DLD1 (cell line): ENCODE data around the gene FHIT.
"Not testable (repeated sequence)": the region's sequence is repeated elsewhere in the genome, so short reads cannot be mapped to it uniquely, and the experiment has no call there.

ENCODE experiments used
- in situ Hi-C: cut with HindIII; loops from 2 replicates; pipeline ENCODE4 v1.10.0; 2017; ENCODE audit warnings: low sequenced_read_pairs

The FHIT gene

GRCh38 chr3:61008153-61008997, 242.9 kb downstream of the FHIT start:
- in situ Hi-C loops, result no loop called here

GRCh38 chr3:61005591-61005990, 245.7 kb downstream of the FHIT start:
- in situ Hi-C loops, result no loop called here

DNA sequence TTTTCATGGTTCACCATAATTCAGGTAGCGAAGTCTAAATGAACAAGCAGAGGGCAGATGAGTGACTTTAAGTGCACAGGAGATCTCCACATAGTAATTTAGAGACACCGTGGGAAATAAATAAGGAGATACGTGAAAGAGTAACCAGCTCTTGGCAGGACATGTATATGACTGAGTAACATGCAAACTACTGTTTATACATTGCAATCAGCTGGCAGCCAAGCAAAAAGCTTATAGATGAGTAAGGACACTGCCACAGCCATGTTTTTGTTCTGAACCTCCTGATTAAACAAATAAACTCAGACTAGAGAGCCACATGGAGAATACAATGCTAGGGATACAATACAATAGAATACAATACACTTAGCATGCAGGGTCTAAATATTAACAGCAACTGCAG, 252.4 kb downstream of the FHIT start:
- in situ Hi-C loops, result no loop called here

- in situ Hi-C loops, result no loop called here
These were observed 258.9 kb downstream of the FHIT start for GRCh38 chr3:60992395-60992794.

- in situ Hi-C loops, result no loop called here
These were observed 260.9 kb downstream of the FHIT start for GRCh38 chr3:60990442-60990730.

DNA sequence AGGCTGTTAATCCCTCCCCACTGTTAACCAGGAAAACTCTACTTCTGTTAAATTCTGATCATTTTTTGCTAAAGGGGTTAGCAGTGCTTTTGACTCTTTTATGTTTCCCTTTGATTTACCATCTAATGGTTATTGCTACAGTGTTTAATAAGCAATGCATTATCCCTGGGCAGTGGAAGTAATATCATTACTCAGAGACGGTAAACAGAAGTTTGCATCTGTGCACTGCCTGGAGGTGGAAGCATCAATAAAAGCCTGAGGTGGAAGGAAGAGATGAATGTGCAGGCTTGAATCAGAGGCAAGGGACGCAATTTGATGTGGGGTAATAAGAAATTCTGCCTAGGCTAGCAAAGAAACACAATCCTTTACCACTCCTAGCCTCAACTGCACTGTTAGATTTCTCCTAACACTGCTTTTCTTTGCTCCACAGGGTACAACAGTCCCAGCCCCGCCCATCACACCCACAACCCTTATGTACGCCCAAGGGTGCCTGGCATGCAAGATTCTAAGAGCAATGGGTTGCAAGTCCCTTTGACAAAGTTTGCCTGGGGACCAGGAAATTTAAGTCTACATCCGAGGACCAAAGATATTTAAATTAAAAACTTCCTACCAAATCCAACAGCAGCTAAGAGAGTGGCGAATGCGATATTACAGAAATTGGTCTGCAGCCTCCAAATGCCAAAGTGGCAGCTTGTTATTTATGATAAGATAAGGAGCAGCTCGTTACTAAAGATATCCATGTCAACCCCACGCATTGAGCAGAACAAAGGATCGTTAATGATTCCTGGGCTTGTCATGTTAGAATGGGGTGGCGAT, 261.4 kb downstream of the FHIT start:
- in situ Hi-C loops, result no loop called here

DNA sequence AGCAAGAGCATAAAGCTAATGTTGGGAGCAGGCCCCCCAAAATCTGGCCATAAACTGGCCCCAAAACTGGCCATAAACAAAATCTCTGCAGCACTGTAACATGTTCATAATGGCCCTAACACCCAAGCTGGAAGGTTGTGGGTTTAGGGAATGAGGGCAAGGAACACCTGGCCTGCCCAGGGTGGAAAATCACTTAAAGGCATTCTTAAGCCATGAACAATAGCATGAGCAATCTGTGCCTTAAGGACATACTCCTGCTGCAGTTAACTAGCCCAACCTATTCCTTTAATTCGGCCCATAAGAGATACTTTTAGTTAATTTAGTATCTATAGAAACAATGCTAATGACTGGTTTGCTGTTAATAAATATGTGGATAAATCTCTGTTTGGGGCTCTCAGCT, 264.1 kb downstream of the FHIT start:
- in situ Hi-C loops, result not testable (repeated sequence)

- in situ Hi-C loops, result no loop called here
These were observed 264.7 kb downstream of the FHIT start for GRCh38 chr3:60986552-60986951.

DNA sequence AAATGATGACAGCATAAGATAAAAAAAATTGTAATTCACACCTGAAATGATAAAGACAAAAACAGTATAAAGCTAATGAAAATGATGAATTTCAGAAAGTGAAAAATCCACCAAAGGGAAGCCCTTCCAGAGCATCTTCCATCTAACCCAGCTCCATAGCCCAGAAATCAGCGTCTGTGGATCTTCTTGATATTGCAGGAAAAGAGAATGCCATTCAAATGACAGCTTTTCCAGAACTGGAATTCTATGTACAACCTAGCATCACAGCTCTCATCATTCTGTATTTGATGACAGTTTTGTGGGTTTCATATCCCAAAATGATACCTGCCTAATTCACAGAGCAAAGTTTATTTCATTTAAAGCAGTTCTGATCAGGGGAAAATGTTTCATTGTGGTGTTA, 267.3 kb downstream of the FHIT start:
- in situ Hi-C loops, result no loop called here

DNA sequence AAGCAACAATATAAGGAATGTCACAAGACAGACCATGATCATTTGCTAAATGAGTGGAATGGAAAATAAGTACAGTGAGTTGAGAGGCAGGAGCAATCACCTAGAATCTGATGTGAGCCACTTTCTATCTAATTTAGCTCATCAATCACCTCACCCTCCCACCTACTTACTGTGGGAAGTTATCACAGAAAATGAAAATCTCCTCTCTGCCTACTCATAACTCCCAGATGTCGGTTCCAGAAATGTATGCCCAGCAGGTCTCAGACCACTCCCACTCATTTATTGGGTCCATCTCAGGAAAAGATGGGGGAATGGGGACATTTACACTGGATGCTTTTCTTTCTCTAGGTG, 270.9 kb downstream of the FHIT start:
- in situ Hi-C loops, result no loop called here

DNA sequence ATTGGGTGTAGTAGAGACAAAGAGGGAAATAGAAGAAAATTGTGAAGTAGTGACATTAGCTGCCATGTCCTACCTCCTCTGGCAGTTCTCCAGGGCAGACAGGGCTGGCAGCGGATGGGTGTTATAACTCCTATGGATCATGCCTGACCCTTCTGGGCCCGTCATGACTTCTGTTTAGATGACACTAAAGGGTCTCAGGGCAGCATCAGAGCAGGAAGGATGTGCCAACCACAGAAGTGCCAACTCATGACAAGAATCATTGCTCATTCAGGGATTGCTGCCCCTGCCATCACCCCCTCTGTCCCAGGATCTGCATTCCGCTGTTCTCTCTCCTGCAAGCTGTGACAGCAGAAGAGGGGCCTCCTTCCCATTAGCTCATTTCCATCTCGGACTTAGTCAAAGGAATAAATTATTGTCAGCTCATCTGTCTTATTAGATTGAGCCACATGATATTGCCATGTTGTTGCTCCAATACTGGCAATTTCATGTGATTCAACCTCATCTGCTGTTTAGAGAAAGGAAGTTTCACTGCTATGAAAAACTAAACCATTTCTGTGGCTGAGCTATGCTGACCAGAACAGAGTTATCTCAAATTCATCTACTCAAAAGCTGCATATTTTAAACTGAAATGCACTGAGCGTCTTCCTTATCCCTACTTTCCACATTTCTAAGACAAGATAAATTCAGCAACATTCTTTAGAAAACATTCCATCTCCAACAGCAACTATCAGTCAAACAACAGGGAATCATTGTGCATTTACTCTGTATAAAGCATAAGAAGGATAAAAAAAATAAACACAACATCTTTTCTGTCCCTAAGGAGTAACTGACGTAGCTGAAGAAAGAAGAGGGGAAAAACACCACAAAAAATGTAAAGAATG, 271.6 kb downstream of the FHIT start:
- in situ Hi-C loops, result no loop called here

GRCh38 chr3:60973321-60973720, 277.9 kb downstream of the FHIT start:
- in situ Hi-C loops, result no loop called here

GRCh38 chr3:60972599-60972998, 278.7 kb downstream of the FHIT start:
- in situ Hi-C loops, result no loop called here

GRCh38 chr3:60970850-60971249, 280.4 kb downstream of the FHIT start:
- in situ Hi-C loops, result no loop called here

- in situ Hi-C loops, result no loop called here
These were observed 284.1 kb downstream of the FHIT start for GRCh38 chr3:60967141-60967540.

GRCh38 chr3:60957541-60957940, 293.7 kb downstream of the FHIT start:
- in situ Hi-C loops, result no loop called here

- in situ Hi-C loops, result no loop called here
These were observed 294.5 kb downstream of the FHIT start for GRCh38 chr3:60956729-60957128.

DNA sequence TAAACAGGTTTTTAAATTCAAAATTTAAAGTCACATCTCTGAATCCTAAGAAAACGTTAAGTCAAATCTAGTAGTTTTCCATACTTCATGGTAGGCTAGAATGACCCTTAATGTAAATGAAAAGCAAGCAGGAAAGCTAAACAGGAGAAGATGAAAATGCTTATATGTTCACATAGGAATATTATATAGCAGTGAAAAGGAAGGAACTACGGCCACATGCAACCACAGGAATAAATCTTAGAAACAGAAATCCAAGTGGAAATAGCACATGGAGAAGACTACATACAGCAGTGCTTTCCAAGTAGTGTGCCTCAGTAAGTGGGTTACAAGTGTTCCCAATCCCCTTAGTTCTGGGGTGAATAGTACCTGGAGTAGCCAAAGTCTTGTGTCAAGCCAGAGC, 296.2 kb downstream of the FHIT start:
- in situ Hi-C loops, result no loop called here

GRCh38 chr3:60954048-60954447, 297.2 kb downstream of the FHIT start:
- in situ Hi-C loops, result no loop called here

DNA sequence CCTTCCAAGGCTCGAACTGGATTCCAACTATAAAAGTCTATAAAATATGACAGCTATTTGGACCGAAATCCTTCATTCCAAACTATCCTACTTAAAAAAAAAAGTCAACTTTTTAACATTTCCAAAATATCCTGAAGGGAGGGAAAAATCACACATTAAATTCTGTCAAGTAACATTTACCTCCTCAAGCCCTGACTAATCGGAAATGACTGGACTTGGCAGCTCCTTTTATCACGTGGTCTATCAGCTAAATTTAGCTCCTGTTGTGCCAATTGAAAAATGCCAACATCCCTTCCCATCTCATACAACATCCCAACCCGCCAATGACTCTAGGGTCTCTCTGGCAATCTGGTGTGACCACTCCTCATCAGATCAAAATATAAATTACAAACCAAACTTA, 297.9 kb downstream of the FHIT start:
- in situ Hi-C loops, result no loop called here

DNA sequence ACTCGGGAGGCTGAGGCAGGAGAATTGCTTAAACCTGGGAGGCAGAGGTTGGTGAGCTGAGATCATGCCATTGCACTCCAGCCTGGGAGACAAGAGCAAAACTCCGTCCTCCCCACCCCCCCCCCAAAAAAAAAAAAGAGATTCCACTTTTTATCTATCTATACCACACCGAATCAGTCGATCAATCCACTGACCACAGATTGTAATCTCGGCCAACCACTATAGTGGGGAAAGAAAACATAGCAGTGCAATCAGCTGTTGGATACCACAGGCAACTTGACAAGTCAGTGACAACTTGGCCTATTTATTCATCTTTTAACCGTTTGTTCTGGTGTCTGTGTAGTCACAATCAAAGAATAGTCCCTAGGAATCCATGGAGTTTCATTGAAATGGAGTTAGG, 299.2 kb downstream of the FHIT start:
- in situ Hi-C loops, result no loop called here

DNA sequence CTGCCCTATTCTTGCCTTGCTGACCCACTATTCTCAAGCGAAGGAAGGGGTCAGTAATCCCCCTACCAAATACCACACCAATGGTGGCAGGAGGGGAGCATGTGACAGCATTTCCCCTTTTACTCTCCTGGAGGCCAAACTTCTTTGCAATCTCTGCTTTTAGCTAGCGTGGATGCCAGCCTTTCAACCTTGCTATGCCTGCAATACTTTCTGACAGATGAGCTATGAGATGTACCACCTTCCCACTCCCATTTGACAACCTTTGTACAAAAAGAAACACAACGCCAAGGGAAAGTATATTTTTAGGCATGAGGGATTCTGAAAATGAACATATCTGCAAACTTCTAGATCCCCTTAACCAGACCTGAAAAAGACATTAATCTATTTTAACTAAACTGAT, 302.1 kb downstream of the FHIT start:
- in situ Hi-C loops, result no loop called here
